ENCODE results near the gene TAOK1. TPM values are rescaled to one million over a fixed set of nuclear protein-coding genes. Genes with fewer than 3 reads are reported as not detected.

Gene TAOK1
- total RNA-seq, 1 donor from 2014 or later: 81.1 TPM

GRCh38 chr17:29589524-29590410, 199.6 kb downstream of the TAOK1 start, which contains the start of gene GIT1:
GIT1 (minus strand) TSS chr17:29589648; CDS start chr17:29589378, 270 bp downstream.
- peaks cover 68% of the 10 kb centered on the region for H3K4me1 Mint-ChIP-seq (ENCODE audit: unreplicated experiment)
- H3K4me3 Mint-ChIP-seq (ENCODE audit: unreplicated experiment): peak within 1 kb of the TSS; percentile 84
- H3K27me3 Mint-ChIP-seq (ENCODE audit: unreplicated experiment): no peaks in the 10 kb centered on the region
- no peaks in the 10 kb centered on the region for H3K9me3 Mint-ChIP-seq (ENCODE audit: unreplicated experiment)
- H3K27ac Mint-ChIP-seq (ENCODE audit: unreplicated experiment): peak within 1 kb of the TSS; percentile 90
- TF ChIP-seq CTCF (IDR thresholded peaks at IDR 0.05): peak; percentile 9
- no peaks in the 10 kb centered on the region for H3K36me3 Mint-ChIP-seq (ENCODE audit: unreplicated experiment)
- DNase-seq (ENCODE audit: extremely low spot score, unreplicated experiment): peak; percentile 94

- no peaks in the 10 kb centered on the region for H3K9me3 Mint-ChIP-seq (ENCODE audit: unreplicated experiment)
- no peaks in the 10 kb centered on the region for H3K27me3 Mint-ChIP-seq (ENCODE audit: unreplicated experiment)
- no peak for DNase-seq (ENCODE audit: extremely low spot score, unreplicated experiment)
- peaks cover 70% of the 10 kb centered on the region for H3K4me1 Mint-ChIP-seq (ENCODE audit: unreplicated experiment)
- peak overlapping the region; percentile 72 for H3K4me3 Mint-ChIP-seq (ENCODE audit: unreplicated experiment)
- H3K27ac Mint-ChIP-seq (ENCODE audit: unreplicated experiment): peak overlapping the region; percentile 90
- H3K36me3 Mint-ChIP-seq (ENCODE audit: unreplicated experiment): no peaks in the 10 kb centered on the region
- TF ChIP-seq CTCF (IDR thresholded peaks at IDR 0.05): no peak
Observed at GRCh38 chr17:29590411-29591145, 200.4 kb downstream of the TAOK1 start.

DNA sequence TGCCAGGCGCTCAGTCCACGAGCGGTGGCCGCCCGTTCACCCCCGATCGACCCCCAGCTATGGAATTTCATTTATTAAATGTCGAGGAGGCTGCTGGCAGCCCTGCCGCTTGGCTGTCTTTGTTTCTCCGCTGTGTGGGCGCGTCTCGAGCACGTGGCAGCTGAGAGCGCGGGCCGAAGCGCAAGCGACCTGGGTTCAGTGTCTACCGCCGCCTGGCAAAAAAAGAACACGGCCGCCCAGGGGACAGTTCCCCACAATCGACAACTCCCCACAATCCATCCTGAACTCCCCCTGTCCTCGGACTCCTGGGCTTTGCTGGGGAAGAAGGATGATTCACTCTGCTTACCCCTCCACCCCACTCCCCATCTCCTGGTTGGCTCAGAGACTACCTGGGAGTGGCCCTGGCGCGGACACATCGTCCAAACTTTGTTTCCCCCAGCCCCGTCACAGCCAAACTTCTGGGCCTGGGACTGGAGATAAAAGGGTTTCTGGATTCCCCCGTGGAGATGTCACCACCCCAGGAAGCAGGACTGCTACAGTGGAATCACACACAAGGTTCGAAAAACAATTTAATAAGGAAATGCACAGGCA, 201.1 kb downstream of the TAOK1 start:
- no peaks in the 10 kb centered on the region for H3K27me3 Mint-ChIP-seq (ENCODE audit: unreplicated experiment)
- no peaks in the 10 kb centered on the region for H3K36me3 Mint-ChIP-seq (ENCODE audit: unreplicated experiment)
- H3K4me1 Mint-ChIP-seq (ENCODE audit: unreplicated experiment): peaks cover 69% of the 10 kb centered on the region
- DNase-seq (ENCODE audit: extremely low spot score, unreplicated experiment): no peak
- TF ChIP-seq CTCF (IDR thresholded peaks at IDR 0.05): no peak
- H3K9me3 Mint-ChIP-seq (ENCODE audit: unreplicated experiment): no peaks in the 10 kb centered on the region
- peak overlapping the region; percentile 72 for H3K4me3 Mint-ChIP-seq (ENCODE audit: unreplicated experiment)
- H3K27ac Mint-ChIP-seq (ENCODE audit: unreplicated experiment): peak overlapping the region; percentile 90

GRCh38 chr17:29591737-29592608, 201.8 kb downstream of the TAOK1 start:
- Mint-ChIP-seq H3K27ac (ENCODE audit: unreplicated experiment) (peak overlapping the region; percentile 90), H3K27me3 (ENCODE audit: unreplicated experiment) (no peaks in the 10 kb centered on the region), H3K4me3 (ENCODE audit: unreplicated experiment) (peak overlapping the region; percentile 72), H3K4me1 (ENCODE audit: unreplicated experiment) (peaks cover 71% of the 10 kb centered on the region), H3K36me3 (ENCODE audit: unreplicated experiment) (no peaks in the 10 kb centered on the region), H3K9me3 (ENCODE audit: unreplicated experiment) (no peaks in the 10 kb centered on the region)
- DNase-seq (ENCODE audit: extremely low spot score, unreplicated experiment): peak; percentile 98
- peak; percentile 99 for TF ChIP-seq CTCF (IDR thresholded peaks at IDR 0.05)

All from osteocyte (in vitro differentiated cells).